NCI-H2227 (cell line): ENCODE results near the gene NOL9.
"Not testable (repeated sequence)": the region's sequence is repeated elsewhere in the genome, so short reads cannot be mapped to it uniquely, and the experiment has no call there.

ENCODE experiments used
- DNase-seq: peaks from one replicate; lab custom pipeline; 2025; ENCODE audit not compliant: unreplicated experiment; lab: John Stamatoyannopoulos, UW

NOL9 gene

DNA sequence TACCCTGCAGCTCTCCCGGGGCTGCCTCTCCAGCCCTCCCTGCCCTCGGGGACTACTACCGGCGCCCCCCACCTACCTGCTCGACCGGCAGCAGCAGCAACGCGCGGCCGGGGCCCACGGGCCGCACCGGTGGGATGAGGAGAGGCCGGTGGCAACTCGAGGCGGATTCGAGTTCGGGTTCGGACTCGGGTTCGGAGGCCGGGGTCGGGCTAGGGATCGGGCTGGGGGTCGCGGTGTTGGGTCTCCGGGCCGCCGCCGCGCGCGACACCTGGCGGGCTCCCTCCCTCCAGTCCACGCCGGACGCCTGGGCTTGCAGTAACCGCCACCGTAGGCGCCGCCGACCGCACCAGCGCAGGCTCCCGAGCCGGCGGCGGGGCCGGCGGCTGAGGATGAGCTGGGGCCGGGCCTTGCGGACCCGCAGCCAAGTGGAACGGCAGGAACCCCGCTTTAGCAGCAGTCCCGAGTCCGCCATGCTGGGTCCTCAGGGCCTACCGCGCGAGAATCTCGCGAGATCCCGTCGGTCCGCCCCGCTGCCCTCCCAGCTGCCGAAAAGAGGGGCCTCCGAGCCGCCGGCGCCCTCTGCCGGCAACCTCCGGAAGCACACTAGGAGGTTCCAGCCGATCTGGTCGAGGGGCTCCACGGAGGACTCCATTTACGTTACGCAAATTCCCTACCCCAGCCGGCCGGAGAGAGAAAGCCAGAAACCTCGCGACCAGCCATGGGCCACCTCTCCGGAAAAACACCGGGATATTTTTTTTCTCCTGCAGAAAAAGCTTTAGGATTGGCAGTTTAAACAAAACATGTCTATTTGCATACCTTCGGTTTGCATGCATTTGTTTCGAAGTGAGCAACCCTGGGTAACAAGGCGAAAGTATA is at the start of gene NOL9:
Gene NOL9 (minus strand): TSS at position 483 of the 876 bp plus-strand sequence. CDS start 11 bp downstream, at position 472.
- DNase-seq, result peak; percentile 97

DNA sequence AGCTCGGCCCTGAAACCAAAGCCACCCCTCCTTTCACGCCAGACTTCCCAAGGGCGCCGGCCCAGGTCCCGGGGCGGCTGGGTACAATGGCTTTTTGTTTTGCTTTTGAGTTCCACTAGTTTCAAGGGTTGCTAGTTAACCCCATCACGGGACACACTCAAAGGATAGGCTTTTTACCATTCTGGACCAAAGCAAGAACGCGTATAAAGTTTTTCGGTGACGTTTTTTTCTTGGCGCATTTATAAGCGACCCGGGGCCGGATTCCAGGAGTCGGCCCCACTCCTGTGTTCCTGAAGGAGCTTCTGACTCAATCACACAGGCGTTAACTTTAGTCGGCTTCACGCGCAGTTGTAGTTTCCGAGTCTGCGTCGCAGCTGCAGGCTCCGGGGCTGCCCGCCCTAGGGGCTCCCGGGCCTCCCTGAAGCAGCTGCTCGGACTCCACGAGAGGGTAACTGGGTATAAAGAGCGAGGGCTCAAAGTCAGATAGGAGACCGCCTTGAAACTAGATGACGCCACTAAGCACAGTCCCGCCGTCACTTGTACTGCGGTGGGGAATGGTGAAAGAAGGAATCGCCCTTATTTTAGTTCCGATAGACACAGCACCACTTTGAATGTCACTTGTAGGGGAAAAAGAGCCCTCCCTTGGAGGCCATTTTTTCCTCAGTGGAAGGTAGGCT is 49.1 kb upstream of the NOL9 start:
- DNase-seq, result peak; percentile 53

DNA sequence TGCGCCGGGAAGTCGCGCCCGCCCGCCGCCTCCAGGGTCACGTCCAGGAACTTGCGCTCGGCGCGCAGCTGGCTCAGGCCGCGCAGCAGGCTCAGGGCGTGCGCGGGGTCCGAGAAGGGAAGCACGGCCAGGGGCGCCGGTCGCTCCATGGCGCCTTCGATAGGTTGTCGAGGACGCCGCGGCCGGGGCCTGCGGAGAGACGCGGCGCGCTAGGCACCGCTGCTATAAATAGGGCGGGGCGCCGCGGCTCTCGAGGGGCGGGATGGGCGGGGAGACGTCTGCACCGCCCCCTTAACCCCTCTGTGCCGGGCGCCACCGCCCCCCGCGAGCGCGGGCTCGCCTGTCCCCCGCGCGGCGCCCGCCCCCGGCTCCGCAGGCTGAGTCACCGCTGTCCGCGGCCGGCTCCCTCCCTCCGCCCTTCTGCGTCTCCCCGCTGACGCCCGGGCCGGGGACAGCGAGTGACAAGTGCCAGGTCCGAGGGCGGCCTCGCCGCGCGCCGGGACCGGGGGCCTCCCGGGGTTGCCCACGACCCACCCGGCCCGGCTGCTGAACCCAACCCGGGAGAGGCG is 48.4 kb upstream of the NOL9 start, which contains the start of gene KLHL21:
Gene KLHL21 (minus strand): TSS at position 201 of the 569 bp plus-strand sequence. CDS start 52 bp downstream, at position 149.
- peak; percentile 88 for DNase-seq

DNA sequence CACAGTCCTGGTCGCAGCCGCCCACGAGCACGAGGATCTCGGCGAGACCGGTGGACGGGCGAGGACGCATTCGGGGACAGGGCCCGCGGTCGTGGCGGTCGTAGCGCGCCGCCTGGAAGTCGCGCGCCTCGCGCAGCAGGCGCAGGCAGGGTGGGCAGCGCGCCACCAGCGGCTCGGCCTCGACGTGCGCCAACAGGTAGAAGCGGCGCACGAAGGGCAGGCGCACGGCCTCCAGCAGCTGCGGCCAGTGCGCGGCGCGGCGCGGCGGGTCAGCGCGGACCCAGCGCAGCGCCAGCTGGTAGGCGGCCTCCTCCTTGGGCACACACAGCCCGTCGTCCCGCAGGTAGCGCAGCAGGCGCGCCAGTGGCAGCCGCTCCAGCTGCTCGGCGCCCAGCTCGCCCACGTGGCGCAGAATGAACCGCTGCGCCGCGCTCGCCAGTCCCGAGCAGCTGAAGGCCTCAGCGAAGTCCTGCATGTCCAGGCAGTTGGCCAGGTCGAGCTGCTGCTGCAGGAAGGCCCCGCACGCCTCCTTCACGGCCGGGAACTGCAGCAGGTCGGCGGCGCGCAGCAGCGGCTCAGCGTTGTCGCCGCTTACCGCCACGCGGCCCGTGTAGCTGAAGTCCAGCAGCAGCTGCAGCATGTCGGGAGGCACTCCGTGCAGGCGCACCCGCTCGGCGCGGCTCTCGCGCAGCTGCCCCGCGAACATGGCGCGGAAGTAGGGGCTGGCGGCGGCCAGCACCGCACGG is 47.8 kb upstream of the NOL9 start:
- peak; percentile 61 for DNase-seq

DNA sequence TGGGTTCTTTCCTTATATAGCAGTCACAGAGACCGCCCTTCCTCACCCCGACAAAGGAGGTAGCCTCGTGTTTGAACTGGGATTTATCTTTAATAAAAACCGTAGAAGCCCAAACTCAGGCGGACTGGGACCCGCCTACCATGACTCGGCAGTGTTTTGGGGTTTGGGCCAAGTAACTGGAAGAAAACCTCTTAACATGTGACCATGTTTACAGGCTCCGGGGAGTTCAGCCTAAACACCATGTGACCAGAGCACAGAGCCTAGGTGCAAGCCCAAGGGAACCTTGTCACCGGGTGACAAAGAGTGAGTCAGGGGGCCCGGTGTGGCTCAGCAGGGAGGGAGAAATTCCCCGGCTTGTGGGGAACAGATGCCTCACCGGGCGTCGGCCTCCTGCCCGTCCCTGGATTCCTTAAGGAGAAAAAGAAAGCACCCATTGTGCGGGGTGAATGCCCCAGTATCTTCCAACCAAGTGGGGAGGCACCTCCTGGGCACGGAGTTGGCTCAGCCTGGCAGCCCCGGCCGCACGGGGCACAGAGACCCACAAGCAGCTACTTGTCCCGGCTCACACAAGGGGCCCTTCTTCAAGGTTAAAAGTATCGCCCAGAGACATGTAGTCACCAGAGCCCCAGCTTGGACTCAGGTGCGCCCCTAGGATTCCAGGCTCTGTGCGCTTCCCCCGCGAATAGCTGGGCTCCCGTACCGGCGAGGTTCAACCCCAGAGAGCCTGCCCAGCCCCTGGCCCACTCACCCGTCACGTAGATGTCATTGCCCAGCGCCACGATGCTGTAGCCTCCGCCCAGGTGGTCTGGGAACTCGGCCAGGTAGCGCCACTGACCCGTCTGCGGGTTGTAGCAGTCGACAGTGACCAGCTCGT is 47.0 kb upstream of the NOL9 start:
- peak; percentile 46 for DNase-seq

DNA sequence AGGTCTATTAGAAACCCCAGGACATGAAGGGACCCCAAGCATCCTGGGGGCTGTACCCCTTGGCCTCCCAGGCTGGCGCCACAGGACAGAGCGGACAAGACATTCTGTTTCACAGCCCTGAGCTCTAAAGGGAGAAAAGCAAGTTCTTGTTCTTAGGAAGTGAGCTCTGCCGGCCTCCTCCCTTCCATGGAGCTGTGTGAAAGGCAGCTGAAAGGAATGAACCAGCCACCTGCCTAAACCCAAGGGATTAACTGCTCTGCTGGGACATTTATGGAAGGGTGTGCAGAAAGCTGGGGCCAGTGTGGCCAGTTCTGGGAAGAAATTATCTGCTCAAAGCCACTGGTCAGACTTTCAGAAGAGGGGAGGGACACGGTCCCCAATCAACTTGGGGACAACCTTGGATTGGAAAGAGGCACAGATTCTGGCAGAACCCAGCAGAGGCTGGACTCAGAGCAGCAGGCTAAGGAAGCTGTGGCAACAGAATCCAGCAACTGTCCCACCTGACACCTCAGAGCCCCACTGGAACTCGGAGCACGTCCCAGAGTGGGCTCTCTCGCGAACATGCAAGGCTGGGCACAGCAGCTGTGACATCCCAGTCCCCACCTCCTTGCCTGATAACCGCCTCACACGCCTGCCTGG is 46.2 kb upstream of the NOL9 start:
- no peak for DNase-seq

DNA sequence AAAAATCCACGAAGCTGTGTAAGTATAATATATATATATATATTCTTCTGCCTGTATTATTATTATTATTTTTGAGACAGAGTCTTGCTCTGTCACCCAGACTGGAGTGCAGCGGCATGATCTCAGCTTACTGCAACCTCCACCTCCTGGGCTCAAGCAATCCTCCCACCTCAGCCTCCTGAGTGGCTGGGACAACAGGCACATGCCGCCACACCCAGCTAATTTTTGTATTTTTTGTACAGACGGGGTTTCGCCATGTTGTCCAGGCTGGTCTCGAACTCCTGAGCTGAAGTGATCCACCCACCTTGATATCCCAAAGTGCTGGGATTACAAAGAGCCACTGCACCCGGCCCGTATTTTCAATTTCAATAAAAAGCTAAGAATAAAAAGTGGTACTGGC is 45.7 kb upstream of the NOL9 start:
- DNase-seq, result not testable (repeated sequence)

DNA sequence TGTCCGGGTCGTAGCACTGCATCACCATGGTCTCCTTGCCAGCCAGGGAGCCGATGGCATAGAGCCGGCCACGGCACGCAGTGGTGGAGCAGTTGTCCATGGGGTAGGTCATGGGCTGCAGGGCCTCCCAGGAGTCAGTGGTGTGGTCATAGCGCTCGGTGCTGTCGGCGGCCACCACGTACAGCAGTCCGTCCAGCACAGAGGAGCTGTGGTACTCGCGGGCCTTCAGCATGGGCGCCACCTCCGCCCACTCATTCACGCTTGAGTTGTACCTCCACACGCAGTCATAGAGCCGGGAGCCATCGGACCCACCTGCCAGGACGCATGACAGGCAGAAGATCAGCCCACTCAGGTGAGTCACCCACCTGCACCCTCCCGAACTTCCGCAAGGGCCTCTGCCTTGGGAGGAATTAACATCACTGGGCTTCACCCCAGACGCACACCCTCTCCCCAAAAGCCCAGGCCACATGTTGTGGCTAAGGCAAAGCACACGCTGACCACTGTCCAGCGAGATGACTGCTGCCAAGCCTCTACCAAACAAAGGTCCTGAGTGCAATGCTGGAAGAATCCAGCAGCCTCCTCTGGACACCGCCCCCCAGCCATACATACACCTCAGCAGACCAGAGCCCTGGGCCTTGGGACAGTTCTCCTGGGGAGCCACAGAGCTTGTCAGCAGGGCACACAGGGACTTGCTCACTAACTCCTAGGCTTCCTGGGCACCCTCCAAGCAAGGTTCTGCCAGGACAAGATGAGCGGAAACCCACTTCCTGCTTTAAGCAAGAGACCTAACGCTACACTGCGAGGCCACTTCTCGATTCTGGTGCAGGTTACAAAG is 45.0 kb upstream of the NOL9 start:
- DNase-seq, result no peak

DNA sequence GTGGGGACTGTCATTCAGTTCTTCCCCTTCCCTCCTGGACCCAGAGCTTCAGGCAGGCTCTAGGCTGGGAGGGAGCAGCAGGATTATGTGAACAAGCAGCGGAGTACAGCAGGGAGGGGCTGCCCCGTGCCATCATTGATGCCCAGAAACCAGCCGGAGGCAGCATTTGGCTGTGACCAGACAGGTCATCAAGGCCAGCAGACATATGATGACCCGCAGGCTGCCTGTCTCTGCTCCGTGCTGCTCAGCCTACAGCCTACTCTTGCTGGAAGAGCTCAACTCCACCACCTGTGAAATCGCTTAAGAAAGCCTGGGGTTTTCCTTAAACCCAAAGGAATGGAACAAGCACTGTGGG is 43.4 kb upstream of the NOL9 start:
- DNase-seq, result no peak

DNA sequence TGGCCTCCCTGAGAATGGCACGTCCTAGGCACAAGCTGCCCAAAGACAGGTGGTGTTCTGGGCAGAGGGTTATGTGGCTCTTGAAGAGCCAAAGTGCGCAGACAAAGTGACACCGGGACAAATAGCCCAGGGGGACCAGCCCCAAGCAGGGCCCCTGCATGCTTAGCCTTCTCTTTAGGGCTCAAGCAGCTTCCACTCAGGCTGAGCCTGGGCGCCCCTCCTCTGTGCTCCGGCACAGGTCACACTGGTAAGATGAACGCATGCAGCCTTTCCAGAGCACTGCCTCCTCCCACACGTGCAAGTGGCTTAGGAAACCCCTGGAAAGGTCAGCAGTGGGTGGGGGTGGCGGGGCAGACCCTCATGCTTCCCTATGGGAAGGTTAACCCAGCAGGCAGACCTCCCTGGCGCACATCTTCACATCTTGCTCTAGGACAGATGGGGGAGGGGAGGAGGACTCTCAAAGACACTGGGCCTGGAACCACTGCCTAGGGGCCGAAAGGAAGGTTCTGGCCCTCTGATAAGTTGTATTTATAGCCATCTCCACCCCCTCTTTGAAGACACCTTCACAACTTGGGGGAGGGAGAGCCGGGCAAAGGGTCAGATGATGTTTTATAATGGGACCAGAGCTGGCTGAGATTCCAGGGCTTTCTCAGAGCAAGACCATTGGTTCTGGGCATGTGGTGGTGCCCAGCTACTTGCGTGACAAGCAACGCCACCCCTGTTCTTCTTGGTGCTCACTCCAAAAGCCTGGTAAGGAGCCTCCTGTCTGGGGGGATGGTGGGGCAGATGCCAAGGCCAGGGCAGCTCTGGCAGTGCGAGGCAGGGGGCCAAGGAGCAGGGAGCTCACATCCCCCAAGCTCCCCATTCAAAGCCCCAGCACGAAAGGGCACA is 42.8 kb upstream of the NOL9 start:
- DNase-seq, result no peak

DNA sequence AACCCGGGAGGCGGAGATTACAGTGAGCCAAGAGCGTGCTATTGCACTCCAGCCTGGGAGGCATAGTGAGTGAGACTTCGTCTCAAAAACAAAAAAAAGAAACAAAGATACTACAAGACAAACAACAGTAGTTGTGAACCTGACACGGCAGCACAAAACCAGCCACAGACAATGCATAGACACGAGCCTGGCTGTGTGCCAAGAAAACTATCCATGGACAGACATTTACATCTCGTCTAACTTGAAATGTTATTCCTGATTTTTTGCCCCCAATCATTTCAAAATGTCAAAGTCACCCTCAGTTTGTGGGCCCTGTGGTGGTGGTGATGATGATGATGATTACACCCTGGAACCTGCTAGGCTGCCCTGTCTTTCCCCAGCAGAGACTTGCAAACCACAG is 42.0 kb upstream of the NOL9 start:
- no peak for DNase-seq

DNA sequence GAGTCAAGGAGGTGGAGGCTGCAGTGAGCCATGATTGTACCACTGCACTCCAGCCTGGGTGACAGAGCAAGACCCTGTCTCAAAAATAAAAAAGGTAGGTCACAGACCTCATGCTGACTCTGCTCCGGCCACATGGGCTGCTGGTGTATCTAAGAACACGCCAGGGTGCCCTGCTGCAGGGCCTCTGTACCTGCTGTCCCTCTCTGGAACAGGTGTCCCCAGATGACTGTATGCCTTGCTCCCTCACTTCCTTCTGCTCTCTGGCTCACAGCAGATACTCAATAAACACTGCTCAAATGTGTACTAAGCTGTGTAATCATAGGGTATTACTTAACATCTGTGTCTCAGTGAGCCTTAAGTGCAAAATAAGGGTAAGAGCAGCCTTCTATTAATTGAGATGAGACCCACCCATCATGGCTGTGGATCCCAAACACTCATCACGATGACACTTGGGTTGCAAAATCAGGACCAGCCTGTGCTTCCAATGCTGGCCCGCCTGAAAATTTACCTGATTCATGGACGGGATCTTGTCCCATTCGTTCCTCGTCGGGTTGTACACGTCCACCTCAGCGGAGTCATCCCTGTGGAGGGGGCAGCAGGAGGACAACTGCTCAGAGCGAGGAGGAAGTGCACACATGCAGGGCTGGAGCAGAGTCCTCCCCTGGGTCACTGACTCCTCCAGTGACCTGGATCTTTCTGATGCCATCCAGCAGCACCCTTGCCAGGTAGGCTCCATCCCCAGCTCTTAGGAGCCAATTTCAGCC is 40.8 kb upstream of the NOL9 start:
- DNase-seq, result peak; percentile 74

DNA sequence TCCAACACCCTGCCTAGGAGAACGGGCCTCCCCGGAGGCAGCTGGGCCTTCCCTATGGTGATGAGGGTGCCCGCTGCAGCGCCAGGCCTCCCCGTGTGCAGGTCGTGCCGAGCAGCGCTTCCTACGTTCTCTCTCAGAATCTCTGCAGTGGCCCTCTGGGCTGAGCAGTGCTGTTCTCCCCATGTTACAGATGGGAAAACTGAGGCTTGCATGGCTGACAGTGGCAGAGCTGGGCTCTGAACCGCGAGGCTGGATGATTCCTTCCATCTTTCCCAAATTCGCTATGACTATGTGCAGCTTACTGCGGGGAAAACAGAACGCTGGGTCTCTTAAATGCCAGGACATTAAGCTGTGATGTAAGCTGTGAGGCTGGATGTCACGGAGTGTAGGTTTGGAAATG is 39.5 kb upstream of the NOL9 start:
- DNase-seq, result no peak

DNA sequence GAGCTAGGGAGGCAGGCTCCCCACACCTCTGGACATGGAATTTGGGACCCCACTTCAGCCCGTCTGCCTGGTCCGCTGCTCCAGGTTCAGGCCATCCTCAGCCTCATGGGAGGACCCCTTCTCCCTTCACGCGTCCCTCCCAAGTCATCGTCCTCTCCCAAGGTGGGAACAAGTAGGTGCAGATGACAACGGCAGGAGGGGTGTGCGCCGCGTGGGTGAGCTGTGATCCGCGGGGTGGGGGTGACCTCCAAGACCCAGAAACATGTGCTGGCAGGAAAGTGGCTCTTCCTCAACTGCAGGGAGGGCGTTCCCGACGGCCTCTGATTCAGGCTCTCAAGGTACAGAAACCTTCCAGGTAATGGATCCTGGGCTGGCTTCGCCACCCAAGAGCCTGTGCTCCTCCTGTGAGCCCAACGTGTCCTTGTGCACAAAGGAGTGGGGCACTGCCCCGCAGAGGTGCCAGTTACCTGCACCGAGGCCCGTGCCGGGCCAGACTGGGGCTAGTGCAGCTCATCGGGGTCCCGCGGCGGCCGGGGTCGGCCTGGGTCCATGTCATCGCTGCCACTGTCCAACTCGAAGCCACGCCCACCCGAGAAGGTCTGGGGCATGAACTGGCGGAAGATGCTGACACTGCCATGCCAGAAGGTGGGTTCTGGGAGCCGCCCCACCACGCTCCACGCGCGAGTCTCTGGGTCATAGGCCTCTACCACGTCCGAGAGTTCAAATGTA is 38.7 kb upstream of the NOL9 start:
- DNase-seq, result no peak

DNA sequence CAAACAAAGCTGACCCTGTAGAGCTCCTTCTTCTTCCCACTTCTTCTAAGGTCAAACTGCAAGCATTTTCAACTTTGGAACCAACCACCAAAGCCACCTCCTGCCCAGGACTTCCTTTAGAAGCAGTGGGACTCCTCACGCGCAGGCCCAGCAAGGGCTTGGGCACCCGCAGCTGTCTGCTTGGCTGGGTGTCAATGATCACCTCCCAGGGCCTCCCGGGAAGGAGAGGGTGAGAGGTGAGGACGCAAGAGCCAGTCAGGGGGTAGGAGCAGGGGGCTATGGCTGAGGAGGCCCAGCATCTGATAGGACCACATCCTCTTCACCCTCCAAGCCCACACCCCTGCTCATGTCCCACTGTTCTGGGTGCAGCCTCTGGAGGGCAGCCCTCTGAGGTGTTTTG is 38.1 kb upstream of the NOL9 start:
- no peak for DNase-seq

DNA sequence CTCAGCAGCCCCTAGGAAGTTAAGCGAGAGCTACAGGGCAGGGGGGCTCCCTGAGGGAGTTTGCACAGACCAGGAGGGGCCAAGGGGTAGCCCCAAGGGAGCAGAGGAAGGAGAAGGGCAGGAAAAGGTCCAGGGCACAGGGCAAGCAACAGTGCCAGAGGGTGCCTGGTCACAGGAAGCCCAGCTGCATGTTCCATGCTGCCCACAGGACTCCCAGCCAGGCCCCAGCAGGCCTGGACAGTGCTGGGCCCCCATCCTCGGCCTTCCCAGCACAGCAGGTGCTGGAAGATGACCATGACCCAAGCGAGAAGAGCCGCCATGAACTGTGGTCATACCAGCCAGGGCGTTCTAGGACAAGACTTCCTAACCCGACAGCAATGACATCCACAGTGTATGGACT is 37.3 kb upstream of the NOL9 start:
- DNase-seq, result no peak

DNA sequence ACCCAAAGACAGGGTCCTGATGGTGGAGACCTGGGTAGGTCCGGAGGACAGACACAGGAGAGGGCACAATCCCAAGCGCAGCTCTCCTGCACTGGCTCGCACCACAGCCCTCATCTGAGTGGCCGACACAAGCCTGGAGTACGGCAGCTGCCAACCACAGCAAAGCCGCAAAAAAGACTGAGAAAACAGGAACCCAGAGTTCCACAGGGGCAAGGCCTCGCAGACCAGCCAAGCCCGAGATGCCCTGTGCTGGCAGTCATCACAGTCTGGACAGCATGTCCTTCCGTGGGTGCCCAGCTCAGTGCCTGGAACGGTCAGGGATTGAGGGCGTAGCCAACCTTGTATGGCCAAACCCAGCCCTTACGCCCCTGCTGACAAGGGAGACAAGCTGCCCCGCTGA is 36.9 kb upstream of the NOL9 start:
- DNase-seq, result no peak
